Right atrium auricular region (tissue), 2 donors: Measurements from ENCODE around the gene NUCB2. TPM values are rescaled to one million over a fixed set of nuclear protein-coding genes. Genes with fewer than 3 reads are reported as not detected.

Experiments
- DNase-seq: peaks from one replicate; pipeline ENCODE4 v3.0.0-alpha.2; 2019; ENCODE audit warnings: low spot score
- H3K27ac ChIP-seq, 2 donors: fragments of 200-600 bp; sonication (generic); 1 replicate in 1 of 2; 2 replicates in 1 of 2; pipeline ENCODE4 v1.5.1; 2016 to 2019
- H3K27me3 ChIP-seq, 2 donors: fragments of 200-600 bp; sonication (generic); one replicate each; pipeline versions ENCODE4 v1.5.1 to v1.6.0; 2017 to 2019
- H3K36me3 ChIP-seq: fragments of 200-600 bp; sonication (generic); one replicate; pipeline ENCODE4 v1.5.1; 2016
- H3K4me1 ChIP-seq, 2 donors: fragments of 200-600 bp; sonication (generic); one replicate each; pipeline versions ENCODE4 v1.5.1 to v1.6.0; 2017 to 2019
- H3K4me3 ChIP-seq, 2 donors: fragments of 200-600 bp; sonication (generic); 1 replicate in 1 of 2; 2 replicates in 1 of 2; pipeline ENCODE4 v1.5.1; 2017 to 2019; ENCODE audit warnings: mild to moderate bottlenecking in 1 of 2, moderate library complexity in 1 of 2
- H3K9me3 ChIP-seq, 2 donors: fragments of 200-600 bp; sonication (generic); one replicate each; pipeline ENCODE4 v1.5.1; 2019
- total RNA-seq, 2 donors: library from RNA; depleted of rRNA; stranded (reverse); fragments of >200 nt; gene quantifications; one replicate each; pipeline ENCODE4 v1.1.0, GENCODE V29; 2016
- TF ChIP-seq, protein P1 (sequence below), 2 donors: fragments of 200-600 bp; sonication (generic); IDR thresholded peaks; one replicate each; pipeline ENCODE4 v1.5.1; 2019; ENCODE audit warnings: antibody characterized with exemption in 2 of 2

The NUCB2 gene
- total RNA-seq, 2 donors from 2014 or later = 61.6 to 85.7 TPM

GRCh38 chr11:17287058-17287457 is 10.5 kb downstream of the NUCB2 start:
- H3K4me1 ChIP-seq = no peaks in the 10 kb centered on the region
- H3K27ac ChIP-seq = no peak overlapping the region

GRCh38 chr11:17291710-17292109 is 15.2 kb downstream of the NUCB2 start:
- peaks cover 21% of the 10 kb centered on the region for H3K36me3 ChIP-seq
- no peaks in the 10 kb centered on the region for H3K4me1 ChIP-seq

More at GRCh38 chr11:17287058-17287457, 10.5 kb downstream of the NUCB2 start:
- H3K9me3 ChIP-seq = no peaks in the 10 kb centered on the region
- H3K4me3 ChIP-seq = no peak overlapping the region
- TF ChIP-seq, protein P1, sequence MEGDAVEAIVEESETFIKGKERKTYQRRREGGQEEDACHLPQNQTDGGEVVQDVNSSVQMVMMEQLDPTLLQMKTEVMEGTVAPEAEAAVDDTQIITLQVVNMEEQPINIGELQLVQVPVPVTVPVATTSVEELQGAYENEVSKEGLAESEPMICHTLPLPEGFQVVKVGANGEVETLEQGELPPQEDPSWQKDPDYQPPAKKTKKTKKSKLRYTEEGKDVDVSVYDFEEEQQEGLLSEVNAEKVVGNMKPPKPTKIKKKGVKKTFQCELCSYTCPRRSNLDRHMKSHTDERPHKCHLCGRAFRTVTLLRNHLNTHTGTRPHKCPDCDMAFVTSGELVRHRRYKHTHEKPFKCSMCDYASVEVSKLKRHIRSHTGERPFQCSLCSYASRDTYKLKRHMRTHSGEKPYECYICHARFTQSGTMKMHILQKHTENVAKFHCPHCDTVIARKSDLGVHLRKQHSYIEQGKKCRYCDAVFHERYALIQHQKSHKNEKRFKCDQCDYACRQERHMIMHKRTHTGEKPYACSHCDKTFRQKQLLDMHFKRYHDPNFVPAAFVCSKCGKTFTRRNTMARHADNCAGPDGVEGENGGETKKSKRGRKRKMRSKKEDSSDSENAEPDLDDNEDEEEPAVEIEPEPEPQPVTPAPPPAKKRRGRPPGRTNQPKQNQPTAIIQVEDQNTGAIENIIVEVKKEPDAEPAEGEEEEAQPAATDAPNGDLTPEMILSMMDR (IDR thresholded peaks at IDR 0.05) = no peak
- DNase-seq = no peak
- no peaks in the 10 kb centered on the region for H3K27me3 ChIP-seq
- peaks cover 20% of the 10 kb centered on the region for H3K36me3 ChIP-seq

GRCh38 chr11:17293311-17293710 is 16.8 kb downstream of the NUCB2 start:
- Histone ChIP-seq H3K27ac (no peak overlapping the region), H3K27me3 (no peaks in the 10 kb centered on the region), H3K36me3 (peaks cover 24% of the 10 kb centered on the region)

More at GRCh38 chr11:17291710-17292109, 15.2 kb downstream of the NUCB2 start:
- DNase-seq = no peak
- H3K4me3 ChIP-seq = no peak overlapping the region
- H3K27me3 ChIP-seq = no peaks in the 10 kb centered on the region
- TF ChIP-seq, protein P1 (IDR thresholded peaks at IDR 0.05) = no peak
- H3K9me3 ChIP-seq = no peaks in the 10 kb centered on the region
- no peak overlapping the region for H3K27ac ChIP-seq

GRCh38 chr11:17294033-17294432 is 17.5 kb downstream of the NUCB2 start:
- DNase-seq = no peak
- Histone ChIP-seq H3K4me3 (no peak overlapping the region), H3K27me3 (no peaks in the 10 kb centered on the region), H3K4me1 (no peaks in the 10 kb centered on the region), H3K36me3 (peaks cover 28% of the 10 kb centered on the region), H3K27ac (no peak overlapping the region), H3K9me3 (no peaks in the 10 kb centered on the region)
- TF ChIP-seq, protein P1 (IDR thresholded peaks at IDR 0.05) = no peak

More at GRCh38 chr11:17293311-17293710, 16.8 kb downstream of the NUCB2 start:
- TF ChIP-seq, protein P1 (IDR thresholded peaks at IDR 0.05) = no peak
- no peak for DNase-seq
- no peak overlapping the region for H3K4me3 ChIP-seq
- no peaks in the 10 kb centered on the region for H3K9me3 ChIP-seq
- no peaks in the 10 kb centered on the region for H3K4me1 ChIP-seq

GRCh38 chr11:17296852-17297559 is 20.5 kb downstream of the NUCB2 start:
- H3K4me1 ChIP-seq = no peaks in the 10 kb centered on the region
- no peak overlapping the region for H3K27ac ChIP-seq
- no peaks in the 10 kb centered on the region for H3K27me3 ChIP-seq
- H3K9me3 ChIP-seq = no peaks in the 10 kb centered on the region
- no peak for DNase-seq
- TF ChIP-seq, protein P1 (IDR thresholded peaks at IDR 0.05) = no peak
- no peak overlapping the region for H3K4me3 ChIP-seq
- peaks cover 43% of the 10 kb centered on the region for H3K36me3 ChIP-seq

- Histone ChIP-seq H3K4me3 (no peak overlapping the region), H3K36me3 (peaks cover 54% of the 10 kb centered on the region), H3K27me3 (no peaks in the 10 kb centered on the region), H3K27ac (no peak overlapping the region), H3K4me1 (no peaks in the 10 kb centered on the region), H3K9me3 (no peaks in the 10 kb centered on the region)
- no peak for DNase-seq
- TF ChIP-seq, protein P1 (IDR thresholded peaks at IDR 0.05) = no peak
Measured at GRCh38 chr11:17298302-17298701, 21.8 kb downstream of the NUCB2 start.
